ENCODE results near the gene AHCTF1. TPM values are rescaled to one million over a fixed set of nuclear protein-coding genes. Genes with fewer than 3 reads are reported as not detected.

AHCTF1 gene
- total RNA-seq, 1 experiment from 2014 or later, result 46.4 TPM

- POLR2A ChIA-PET, result no interaction called here
These were observed 93.7 kb downstream of the AHCTF1 start for GRCh38 chr1:246838118-246838456.

GRCh38 chr1:246837418-246838117, 94.2 kb downstream of the AHCTF1 start:
- H3K4me1 Mint-ChIP-seq, result no peaks in the 10 kb centered on the region
- no peak overlapping the region for H3K4me3 Mint-ChIP-seq
- no peaks in the 10 kb centered on the region for H3K27me3 Mint-ChIP-seq (ENCODE audit: low read depth)
- H3K9me3 Mint-ChIP-seq, result peaks cover 4% of the 10 kb centered on the region; the same call in 1 of the 2 replicates
- ChIA-PET POLR2A (no interaction called here), CTCF (no interaction called here)
- no peak overlapping the region for H3K27ac Mint-ChIP-seq
- TF ChIP-seq ZNF121 (CRISPR knock-in tag; IDR thresholded peaks at IDR 0.05) (no peak), MAX (CRISPR knock-in tag; IDR thresholded peaks at IDR 0.05) (no peak), ERG (CRISPR knock-in tag; IDR thresholded peaks at IDR 0.05) (no peak), IRF2 (CRISPR knock-in tag; IDR thresholded peaks at IDR 0.05; ENCODE audit: borderline replicate concordance, low read depth) (no peak), KAT7 (CRISPR knock-in tag; IDR thresholded peaks at IDR 0.05; ENCODE audit: borderline replicate concordance) (no peak), PRRX2 (CRISPR knock-in tag; IDR thresholded peaks at IDR 0.05) (no peak), E2F5 (CRISPR knock-in tag; IDR thresholded peaks at IDR 0.05) (no peak), CBFB (CRISPR knock-in tag; IDR thresholded peaks at IDR 0.05; ENCODE audit: low read depth) (no peak), NR2C2 (CRISPR knock-in tag; IDR thresholded peaks at IDR 0.05) (no peak), CREB1 (CRISPR knock-in tag; IDR thresholded peaks at IDR 0.05) (no peak), HMGXB4 (CRISPR knock-in tag; IDR thresholded peaks at IDR 0.05) (no peak), FOXP1 (CRISPR knock-in tag; IDR thresholded peaks at IDR 0.05; ENCODE audit: borderline replicate concordance) (no peak), ATF2 (CRISPR knock-in tag; IDR thresholded peaks at IDR 0.05; ENCODE audit: borderline replicate concordance, low read depth) (no peak)
- ATAC-seq (peak; percentile 45), DNase-seq (ENCODE audit: low spot score) (no peak)
- H3K36me3 Mint-ChIP-seq, result peaks cover 8% of the 10 kb centered on the region

More at GRCh38 chr1:246838118-246838456, 93.7 kb downstream of the AHCTF1 start:
- no peaks in the 10 kb centered on the region for H3K27me3 Mint-ChIP-seq (ENCODE audit: low read depth)
- H3K4me1 Mint-ChIP-seq, result no peaks in the 10 kb centered on the region
- CTCF ChIA-PET, result no interaction called here
- H3K36me3 Mint-ChIP-seq, result peaks cover 13% of the 10 kb centered on the region
- TF ChIP-seq HMGA2 (CRISPR knock-in tag; IDR thresholded peaks at IDR 0.05) (no peak), CREM (CRISPR knock-in tag; IDR thresholded peaks at IDR 0.05) (no peak), ZNF121 (CRISPR knock-in tag; IDR thresholded peaks at IDR 0.05) (no peak), CDX4 (CRISPR knock-in tag; IDR thresholded peaks at IDR 0.05; ENCODE audit: borderline replicate concordance) (no peak), HMGXB4 (CRISPR knock-in tag; IDR thresholded peaks at IDR 0.05) (no peak), NR2C2 (CRISPR knock-in tag; IDR thresholded peaks at IDR 0.05) (no peak), RORB (CRISPR knock-in tag; IDR thresholded peaks at IDR 0.05) (no peak), EMX1 (CRISPR knock-in tag; IDR thresholded peaks at IDR 0.05) (no peak), TEAD4 (CRISPR knock-in tag; IDR thresholded peaks at IDR 0.05) (no peak), E2F1 (CRISPR knock-in tag; IDR thresholded peaks at IDR 0.05) (no peak), OVOL2 (CRISPR knock-in tag; IDR thresholded peaks at IDR 0.05; ENCODE audit: borderline replicate concordance) (no peak), RELA (CRISPR knock-in tag; IDR thresholded peaks at IDR 0.05; ENCODE audit: borderline replicate concordance) (no peak)
- no peak overlapping the region for H3K27ac Mint-ChIP-seq
- ATAC-seq, result no peak; the same call in 1 of the 2 replicates
- H3K9me3 Mint-ChIP-seq, result peaks cover 4% of the 10 kb centered on the region; the same call in 1 of the 2 replicates
- no peak overlapping the region for H3K4me3 Mint-ChIP-seq
- no peak for DNase-seq (ENCODE audit: low spot score)

All from WTC11 (cell line).